ENCODE measurements around the gene GRIN3A. TPM values are rescaled to one million over a fixed set of nuclear protein-coding genes. Genes with fewer than 3 reads are reported as not detected.

The GRIN3A gene
- total and polyA plus RNA-seq, 11 donors, result 0.06 to 1.4 (median 0.21) TPM

- ATAC-seq (peak in 3 of 4 donors; percentile 57 to 76 (median 76)), DNase-seq (peak in 2 of 5 donors; percentile 25 to 54)
- Histone ChIP-seq H3K36me3 (no peaks in the 10 kb centered on the region), H3K27ac (peak overlapping the region in 1 of 12 donors; percentile 21), H3K27me3 (peaks cover 17 to 69% (median 38%) of the 10 kb centered on the region in 9 donors), H3K9me3 (no peaks in the 10 kb centered on the region), H3K4me3 (peak overlapping the region; percentile 19 to 62 (median 47)), H3K4me1 (peaks cover 0 to 18% (median 12%) of the 10 kb centered on the region in 12 donors)
- 1 to 2% (median 1%) methylated on average over 36 to 78 of the region's 78 CpGs for WGBS, 4 donors
- TF ChIP-seq POLR2A (IDR thresholded peaks at IDR 0.05) (no peak), CTCF (IDR thresholded peaks at IDR 0.05) (peak in 2 of 12 donors; percentile 5 to 7)
- intact Hi-C loops (cut with DNase I), result loop anchor here in 2 of 10 donors (10.0 kb wide), 1 partner anchor 133 kb away; no protein-coding TSS in a partner anchor
These were observed 512 bp downstream of the GRIN3A start for GRCh38 chr9:101737705-101738565.

GRCh38 chr9:101737165-101737704 is 1.2 kb downstream of the GRIN3A start:
- intact Hi-C loops (cut with DNase I), result loop anchor here in 2 of 10 donors (10.0 kb wide), 1 partner anchor 132 kb away; no protein-coding TSS in a partner anchor
- 7 to 17% (median 10%) methylated on average over 27 to 32 of the region's 32 CpGs for WGBS, 4 donors
- TF ChIP-seq CTCF (IDR thresholded peaks at IDR 0.05) (no peak), POLR2A (IDR thresholded peaks at IDR 0.05) (no peak)
- peaks cover 0 to 18% (median 12%) of the 10 kb centered on the region in 12 donors for H3K4me1 ChIP-seq
- H3K27ac ChIP-seq, result no peak overlapping the region
- no peak for DNase-seq
- ATAC-seq, result no peak
- H3K27me3 ChIP-seq, result peaks cover 17 to 74% (median 38%) of the 10 kb centered on the region in 9 donors
- peak overlapping the region; percentile 19 to 62 (median 47) for H3K4me3 ChIP-seq
- no peaks in the 10 kb centered on the region for H3K9me3 ChIP-seq
- H3K36me3 ChIP-seq, result no peaks in the 10 kb centered on the region

GRCh38 chr9:101736717-101737116 is 1.7 kb downstream of the GRIN3A start:
- TF ChIP-seq POLR2A (IDR thresholded peaks at IDR 0.05), result no peak
- TF ChIP-seq CTCF (IDR thresholded peaks at IDR 0.05), result no peak
- peaks cover 0 to 18% (median 12%) of the 10 kb centered on the region in 12 donors for H3K4me1 ChIP-seq
- no peaks in the 10 kb centered on the region for H3K9me3 ChIP-seq
- H3K36me3 ChIP-seq, result no peaks in the 10 kb centered on the region
- intact Hi-C loops (cut with DNase I), result loop anchor here in 2 of 10 donors (10.0 kb wide), 1 partner anchor 132 kb away; no protein-coding TSS in a partner anchor
- H3K27me3 ChIP-seq, result peaks cover 17 to 73% (median 38%) of the 10 kb centered on the region in 9 donors
- H3K27ac ChIP-seq, result no peak overlapping the region
- peak overlapping the region in 8 of 12 donors; percentile 19 to 62 (median 52) for H3K4me3 ChIP-seq
- WGBS, 4 donors, result 3 to 9% (median 4%) methylated on average over 14 of the region's 14 CpGs
- DNase-seq (peak in 3 of 5 donors; percentile 10 to 47 (median 44)), ATAC-seq (no peak)

GRCh38 chr9:101731429-101731828 is 7.0 kb downstream of the GRIN3A start:
- no peaks in the 10 kb centered on the region for H3K9me3 ChIP-seq
- 44 to 92% (median 69%) methylated on average over 1 of the region's 1 CpG for WGBS, 4 donors
- H3K27ac ChIP-seq, result no peak overlapping the region
- no peaks in the 10 kb centered on the region for H3K4me1 ChIP-seq
- no peak for ATAC-seq
- no peak for TF ChIP-seq CTCF (IDR thresholded peaks at IDR 0.05)
- TF ChIP-seq POLR2A (IDR thresholded peaks at IDR 0.05), result no peak
- H3K36me3 ChIP-seq, result no peaks in the 10 kb centered on the region
- intact Hi-C loops (cut with DNase I), result loop anchor here in 2 of 10 donors (10.0 kb wide), 1 partner anchor 127 kb away; no protein-coding TSS in a partner anchor
- H3K27me3 ChIP-seq, result peaks cover 0 to 37% (median 11%) of the 10 kb centered on the region in 9 donors
- no peak for DNase-seq
- no peak overlapping the region for H3K4me3 ChIP-seq

Data from heart left ventricle (tissue), 16 donors.